HG02571 (cell line): ENCODE measurements around the gene ZNF296.
A peak's percentile ranks its signal among the peaks of the same experiment; 100 is the strongest.
"Not testable (repeated sequence)": the region's sequence is repeated elsewhere in the genome, so short reads cannot be mapped to it uniquely, and the experiment has no call there.

ENCODE experiments used
- ATAC-seq: cut with Tn5 transposase; IDR thresholded peaks from one replicate; pipeline ENCODE4 v1.9.1; 2021; ENCODE audit warnings: mild to moderate bottlenecking, moderate library complexity; ENCODE audit not compliant: unreplicated experiment

ZNF296 gene

DNA sequence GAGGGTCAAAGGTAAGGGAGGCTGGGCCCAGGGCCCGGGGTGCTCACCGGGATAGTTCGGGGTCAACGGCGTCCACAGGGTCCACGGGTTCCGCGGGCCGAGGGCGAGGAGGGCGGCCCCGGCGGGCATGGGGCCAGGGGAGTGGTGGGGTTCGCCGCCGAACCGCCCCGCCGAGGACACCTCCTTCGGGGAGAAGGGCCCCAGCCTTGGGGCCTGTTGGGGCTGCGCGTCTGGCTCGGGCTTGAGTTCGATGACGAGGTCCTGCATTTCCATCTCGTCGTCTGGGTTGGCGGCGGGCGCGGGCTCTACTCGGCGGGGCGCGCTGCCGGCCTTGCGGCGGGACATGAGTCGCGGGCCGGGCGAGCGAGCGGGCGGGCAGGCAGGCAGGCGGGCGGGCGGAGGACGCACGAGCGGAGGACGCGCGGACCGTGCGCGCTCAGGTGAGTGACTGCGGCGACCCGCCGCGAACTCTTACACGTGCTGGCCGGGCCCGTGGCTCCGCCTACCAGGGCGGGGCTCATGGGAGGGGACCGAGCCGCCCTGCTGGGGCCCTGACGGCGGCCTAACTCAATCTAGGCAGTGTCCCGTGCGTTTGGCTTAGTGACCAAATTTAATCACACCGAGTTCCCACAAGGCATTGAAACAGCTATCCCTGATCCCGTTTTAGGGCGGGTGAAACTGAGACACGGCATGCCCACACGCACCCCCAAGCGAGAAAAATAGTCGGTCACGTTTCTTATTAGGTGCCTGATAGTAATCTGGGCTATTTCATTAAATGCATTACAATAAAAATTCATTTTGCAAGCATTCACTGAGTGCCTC lies at the start of gene ZNF296:
ZNF296 (minus strand) TSS at position 450 of the 822 bp plus-strand sequence; CDS start at position 345, 105 bp downstream.
- peak; percentile 35 for ATAC-seq

DNA sequence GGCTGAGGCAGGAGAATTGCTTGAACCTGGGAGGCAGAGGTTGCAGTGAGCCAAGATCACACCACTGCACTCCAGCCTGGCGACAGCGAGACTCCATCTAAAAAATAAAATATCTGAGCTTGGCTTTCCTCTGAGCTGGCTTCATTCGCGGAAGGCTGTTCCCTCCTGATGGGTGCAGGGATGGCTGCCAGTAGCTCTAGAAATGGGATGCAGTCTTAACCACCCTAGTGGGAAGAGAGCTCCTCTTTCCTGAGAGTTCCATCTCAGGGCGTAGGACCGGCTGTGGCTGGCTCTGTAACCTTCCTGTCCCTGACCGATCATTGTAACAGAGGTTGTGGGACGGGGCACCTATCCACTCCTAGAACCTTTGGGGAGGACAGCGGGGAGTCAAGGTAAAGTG lies 49.1 kb upstream of the ZNF296 start:
- no peak for ATAC-seq

DNA sequence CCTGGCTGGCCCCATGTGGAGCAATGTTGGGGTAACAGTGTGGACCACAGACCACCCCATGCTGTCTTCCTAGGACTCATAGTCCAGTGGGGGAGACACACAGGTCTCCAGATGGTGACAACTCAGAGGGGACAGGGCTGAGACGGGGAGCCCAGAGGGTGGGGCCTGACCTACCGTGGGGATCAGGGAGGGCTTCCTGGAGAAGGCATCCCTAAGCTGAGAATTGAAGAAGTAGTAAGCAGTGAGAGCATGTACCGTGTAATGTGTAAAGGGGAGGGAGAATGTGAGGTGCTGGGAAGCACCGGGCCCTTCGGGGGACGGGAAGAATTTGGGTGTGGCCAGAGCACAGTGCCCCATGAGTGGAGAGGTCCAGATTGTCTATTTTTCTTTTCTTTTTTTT lies 47.7 kb upstream of the ZNF296 start:
- ATAC-seq: no peak

GRCh38 chr19:45123440-45123850 lies 47.2 kb upstream of the ZNF296 start:
- no peak for ATAC-seq

GRCh38 chr19:45122832-45123231 lies 46.6 kb upstream of the ZNF296 start:
- no peak for ATAC-seq

- ATAC-seq: no peak
Measured at GRCh38 chr19:45121827-45122345, 45.6 kb upstream of the ZNF296 start.

- ATAC-seq: no peak
Measured at GRCh38 chr19:45119582-45119981, 43.3 kb upstream of the ZNF296 start.

GRCh38 chr19:45118591-45119355 lies 42.5 kb upstream of the ZNF296 start:
- ATAC-seq: not testable (repeated sequence)

DNA sequence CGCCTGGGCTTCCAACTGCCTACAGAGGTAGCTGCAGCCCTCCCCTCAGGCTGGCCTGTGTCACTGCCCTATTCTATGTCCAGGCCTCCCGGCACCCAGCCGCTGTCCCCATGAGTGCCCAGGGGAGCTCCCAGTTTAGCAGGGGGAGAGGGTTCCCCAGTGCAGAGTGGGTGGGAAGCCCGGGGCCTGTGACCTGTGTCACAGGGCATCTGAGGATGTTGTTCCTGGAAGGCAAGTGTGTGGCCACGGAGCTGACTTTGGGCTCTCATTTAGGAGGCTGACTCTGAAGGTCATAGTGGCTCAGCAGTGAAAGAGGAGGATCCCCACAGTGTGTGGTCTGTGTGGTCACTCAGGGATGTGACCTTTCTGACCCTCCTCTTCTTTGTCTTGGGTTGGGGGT lies 41.8 kb upstream of the ZNF296 start:
- no peak for ATAC-seq

DNA sequence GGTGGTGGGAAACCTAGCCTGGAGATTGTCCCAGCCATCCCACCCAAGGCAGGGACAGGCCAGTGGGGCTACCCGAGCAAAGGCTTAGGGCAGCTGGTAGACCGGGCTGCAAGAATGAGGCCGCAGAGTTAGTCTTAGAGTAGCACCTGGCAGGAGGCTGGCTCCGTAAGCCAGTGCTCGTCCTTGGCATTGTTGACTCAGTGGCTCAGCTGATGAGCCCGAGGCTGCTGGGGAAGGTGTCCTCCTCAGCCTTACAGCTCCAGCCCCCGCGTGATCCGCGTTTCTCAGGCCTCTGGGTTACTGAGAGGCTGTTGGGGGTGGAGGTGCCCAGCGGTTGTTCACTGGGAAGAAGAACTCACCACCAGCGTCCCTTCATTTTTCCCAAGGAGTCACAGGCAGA lies 41.4 kb upstream of the ZNF296 start:
- ATAC-seq: no peak

DNA sequence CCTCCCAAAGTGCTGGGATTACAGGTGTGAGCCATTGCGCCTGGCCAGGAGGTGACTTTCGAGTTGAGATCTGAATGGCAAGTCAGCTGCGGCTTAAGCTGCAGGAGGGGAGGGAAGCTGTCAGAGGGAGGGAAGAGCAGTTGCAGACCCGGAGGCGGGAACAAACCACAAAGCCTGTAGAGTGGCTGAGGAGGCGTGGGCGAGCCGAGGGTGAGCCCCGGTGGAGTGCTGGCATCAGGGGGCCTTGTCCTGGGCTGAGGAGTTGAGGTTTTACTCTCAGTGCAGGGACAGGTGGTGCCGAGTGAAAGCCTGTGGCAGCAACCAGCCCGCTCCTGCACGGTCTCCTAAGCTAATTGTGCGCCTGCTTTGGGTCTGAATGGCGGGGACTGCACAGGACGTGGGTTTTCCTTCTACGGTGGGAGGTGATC lies 40.9 kb upstream of the ZNF296 start:
- peak; percentile 37 for ATAC-seq

- ATAC-seq: no peak
Measured at GRCh38 chr19:45115809-45116615, 39.7 kb upstream of the ZNF296 start.

GRCh38 chr19:45114116-45114515 lies 37.8 kb upstream of the ZNF296 start:
- ATAC-seq: no peak

- ATAC-seq: no peak
Measured at GRCh38 chr19:45113628-45114027, 37.4 kb upstream of the ZNF296 start.

DNA sequence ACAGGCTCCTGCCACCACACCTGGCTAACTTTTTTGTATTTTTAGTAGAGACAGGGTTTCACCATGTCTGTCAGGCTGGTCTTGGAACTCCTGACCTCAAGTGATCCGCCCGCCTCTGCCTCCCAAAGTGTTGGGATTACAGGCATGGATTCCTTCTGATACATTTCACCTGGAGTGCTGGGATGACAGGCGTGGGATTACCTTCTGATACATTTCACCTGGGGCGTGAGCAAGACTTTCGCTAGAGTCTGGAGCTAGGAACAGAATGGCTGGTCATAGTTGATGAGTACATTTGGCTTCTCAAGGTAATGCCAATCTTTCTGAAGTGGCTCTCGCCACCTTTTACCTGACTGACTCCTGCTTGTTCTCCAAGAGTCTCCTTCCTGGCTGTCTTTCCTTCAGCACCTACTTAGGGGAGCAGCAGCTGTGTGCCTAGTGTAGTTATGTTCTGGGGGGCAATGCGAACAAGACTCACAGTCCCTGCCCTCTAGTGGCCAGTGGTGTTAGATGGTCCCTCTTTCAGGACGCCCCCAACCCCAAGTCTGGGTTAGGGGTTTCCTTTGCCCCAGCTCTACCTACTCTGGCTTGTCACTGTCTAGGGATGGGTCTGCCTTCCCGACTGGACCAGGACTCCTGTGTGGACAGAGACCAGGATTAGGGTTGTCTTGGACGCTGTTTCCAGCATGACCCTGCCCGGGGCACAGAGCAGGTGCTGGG lies 36.0 kb upstream of the ZNF296 start:
- ATAC-seq: no peak

DNA sequence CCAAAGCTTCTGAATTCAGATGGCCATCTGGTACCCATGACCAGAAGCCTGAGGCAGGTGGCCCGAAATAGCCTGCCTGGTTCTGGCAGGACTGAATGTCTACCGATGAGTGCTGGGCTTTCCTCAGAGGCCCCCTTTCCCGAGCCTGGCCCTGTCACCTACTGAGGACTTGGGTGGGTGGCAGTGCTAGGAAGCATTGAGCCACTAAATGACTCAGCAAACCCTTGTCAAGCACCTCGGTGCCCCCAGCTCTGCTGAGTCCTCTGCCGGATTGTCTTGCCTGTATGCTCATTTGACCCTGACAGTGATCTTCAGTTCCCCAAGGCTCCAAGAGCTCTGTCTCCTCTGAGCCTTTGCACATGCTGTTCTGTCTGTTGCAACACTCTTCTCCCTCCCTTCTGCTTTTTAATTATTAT lies 34.6 kb upstream of the ZNF296 start:
- ATAC-seq: no peak

DNA sequence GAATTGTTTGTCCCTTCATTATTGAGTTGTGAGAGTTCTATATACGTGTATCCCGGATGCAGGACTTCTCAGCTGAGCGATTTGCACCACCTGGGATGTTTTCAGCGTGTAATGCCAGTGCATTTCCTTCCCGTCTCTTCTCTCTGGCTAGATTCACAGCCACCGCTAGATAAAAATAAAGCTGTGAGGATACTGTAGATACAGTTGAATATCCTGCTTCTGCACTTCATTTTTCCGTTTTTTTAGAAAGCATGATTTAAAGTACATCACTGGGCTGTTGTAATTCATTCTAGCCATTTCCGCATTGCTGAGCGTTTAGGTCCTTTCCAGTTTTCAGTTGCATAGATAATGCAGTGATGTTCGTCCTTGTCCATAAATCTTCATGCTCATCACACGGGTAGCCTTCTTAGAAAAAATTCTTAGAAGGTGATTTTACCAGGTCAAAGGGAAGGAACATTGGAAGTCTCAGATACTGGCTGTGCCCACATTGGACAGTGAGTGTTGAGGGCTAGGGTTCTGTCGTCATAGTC lies 31.4 kb upstream of the ZNF296 start:
- no peak for ATAC-seq

DNA sequence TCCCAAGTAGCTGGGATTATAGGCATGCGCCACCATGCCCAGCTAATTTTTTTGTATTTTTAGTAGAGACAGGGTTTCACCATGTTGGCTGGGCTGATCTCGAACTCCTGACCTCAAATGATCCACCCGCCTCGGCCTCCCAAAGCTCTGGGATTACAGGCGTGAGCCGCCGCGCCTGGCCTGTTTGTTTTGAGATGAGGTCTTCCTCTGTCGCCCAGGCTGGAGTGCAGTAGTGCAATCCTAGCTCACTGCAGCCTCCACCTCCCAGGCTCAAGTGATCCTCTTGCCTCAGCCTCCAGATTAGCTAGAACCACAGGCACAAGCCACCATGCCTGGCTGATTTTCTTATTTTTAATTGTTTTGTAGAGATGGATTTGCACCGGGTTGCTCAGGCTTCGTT lies 30.1 kb upstream of the ZNF296 start:
- ATAC-seq: not testable (repeated sequence)

GRCh38 chr19:45104658-45105349 lies 28.5 kb upstream of the ZNF296 start:
- ATAC-seq: no peak
